Spleen (tissue), 11 donors: ENCODE results near the gene RALGDS. TPM values are rescaled to one million over a fixed set of nuclear protein-coding genes. Genes with fewer than 3 reads are reported as not detected.

Experiments
- DNase-seq: peaks from one replicate; pipeline ENCODE4 v3.0.0-alpha.2; 2020
- H3K27ac ChIP-seq, 8 donors: fragments of 200-600 bp; sonication (generic) in 7 of 8; 1 replicate in 4 of 8; 2 replicates in 4 of 8; pipeline versions ENCODE4 v1.5.0 to v1.8.0; 2016 to 2021; ENCODE audit warnings: inconsistent platforms in 4 of 8, mild to moderate bottlenecking in 4 of 8, moderate library complexity in 1 of 8
- H3K27me3 ChIP-seq, 7 donors: fragments of 200-600 bp; sonication (generic) in 6 of 7; replicated peaks in 1 of 7; 1 replicate in 4 of 7; 2 replicates in 3 of 7; pipeline versions ENCODE4 v1.5.0 to v1.8.0; 2016 to 2021; ENCODE audit warnings: inconsistent platforms in 3 of 7, mild to moderate bottlenecking in 1 of 7
- H3K36me3 ChIP-seq, 6 donors: fragments of 200-600 bp; sonication (generic) in 5 of 6; 1 replicate in 4 of 6; 2 replicates in 2 of 6; pipeline versions ENCODE4 v1.5.0 to v1.8.0; 2016 to 2021; ENCODE audit warnings: inconsistent platforms in 2 of 6
- H3K4me1 ChIP-seq, 6 donors: fragments of 200-600 bp; sonication (generic) in 5 of 6; 1 replicate in 3 of 6; 2 replicates in 3 of 6; pipeline versions ENCODE4 v1.5.0 to v1.8.0; 2016 to 2021; ENCODE audit warnings: inconsistent platforms in 3 of 6
- H3K4me3 ChIP-seq, 8 donors: fragments of 200-600 bp; sonication (generic) in 7 of 8; 1 replicate in 4 of 8; 2 replicates in 4 of 8; pipeline versions ENCODE4 v1.5.0 to v1.8.0; 2016 to 2021; ENCODE audit warnings: inconsistent platforms in 4 of 8, mild to moderate bottlenecking in 4 of 8, moderate library complexity in 2 of 8
- H3K9me3 ChIP-seq, 8 donors: fragments of 200-600 bp; sonication (generic) in 7 of 8; 1 replicate in 4 of 8; 2 replicates in 4 of 8; pipeline versions ENCODE4 v1.5.0 to v1.8.0; 2016 to 2021; ENCODE audit warnings: inconsistent platforms in 4 of 8
- CTCF ChIP-seq, 11 experiments: fragments of 200-600 bp in 7 of 11; fragments of 450-650 bp in 4 of 11; sonication (generic) in 4 of 11; IDR thresholded peaks in 8 of 11; conservative IDR thresholded peaks in 3 of 11; 1 replicate in 7 of 11; 2 replicates in 4 of 11; pipeline versions ENCODE4 v1.4.0 to v1.8.0; 2016 to 2021; ENCODE audit warnings: antibody characterized with exemption in 11 of 11, inconsistent platforms in 4 of 11, mild to moderate bottlenecking in 1 of 11
- POLR2A ChIP-seq, 3 donors: fragments of 450-650 bp; IDR thresholded peaks; one replicate each; pipeline ENCODE4 v1.5.1; 2017; ENCODE audit warnings: antibody characterized with exemption in 3 of 3, mild to moderate bottlenecking in 1 of 3
- POLR2AphosphoS5 ChIP-seq, 3 donors: sonication (generic); formaldehyde crosslinking; IDR thresholded peaks; one replicate each; pipeline ENCODE4 v1.5.1; 2017; ENCODE audit warnings: antibody characterized with exemption in 3 of 3
- WGBS, 5 donors: extraction: QIAGEN DNeasy Blood & Tissue Kit in 3 of 5; methylation state at CpG; one replicate each; pipeline versions ENCODE4 v1.1.5 to v1.1.7; 2013 to 2018; 5-methylcytosine and 5-hydroxymethylcytosine counted together
- intact Hi-C: fragments of 100-400 bp; cut with DNase I; formaldehyde crosslinking; loops from one replicate; pipeline ENCODE4 v1.15.0; 2023; ENCODE audit warnings: low total_unique reads
- polyA plus RNA-seq, 3 donors: library from polyadenylated mRNA; stranded (reverse); fragments of 200-250 nt; gene quantifications; one replicate each; pipeline ENCODE4 v1.2.1, GENCODE V29; 2013
- total RNA-seq, 7 donors: library from RNA; depleted of rRNA in 3 of 7; stranded (reverse); fragments of >200 nt in 3 of 7; fragmentation: NEBNext Ultra II Directional in 4 of 7; extraction: Animal tissue kit (Norgen Biotek cat#: 25700) in 4 of 7; gene quantifications; one replicate each; pipeline versions ENCODE4 v1.1.0 to v1.2.1, GENCODE V29; 2016 to 2021
- donor health status: healthy with polysubstance abuse.
- donor health status: DM: no; HTN: no; CAD: no; lungs with moderate emphysema.
- donor health status: DM: no; HTN: no; CAD: no.
- donor health status: Bipolar disorder and iron deficiency.
- donor health status: healthy.
- donor health status: DM: no; HTN: no; CAD: no.
- donor health status: DM: yes; HTN: yes; CAD: no.

The RALGDS gene
- total and polyA plus RNA-seq, 10 donors: 21.3 to 74.3 (median 55.8) TPM

- Histone ChIP-seq H3K27ac (peak overlapping the region in 6 of 8 donors; percentile 22 to 82 (median 70)), H3K36me3 (no peaks in the 10 kb centered on the region), H3K4me3 (no peak overlapping the region), H3K4me1 (peaks cover 26 to 87% (median 61%) of the 10 kb centered on the region in 6 donors), H3K9me3 (no peaks in the 10 kb centered on the region), H3K27me3 (no peaks in the 10 kb centered on the region)
- peak; percentile 89 for DNase-seq
- no peak for TF ChIP-seq POLR2A (IDR thresholded peaks at IDR 0.05)
- peak; percentile 37 to 62 (median 60) for TF ChIP-seq POLR2AphosphoS5 (IDR thresholded peaks at IDR 0.05)
- WGBS, 5 donors: 24 to 37% (median 34%) methylated on average over 7 to 16 of the region's 16 CpGs
- intact Hi-C loops: no loop called here
These were observed 21.0 kb upstream of the RALGDS start for GRCh38 chr9:133141833-133142595.

- intact Hi-C loops: no loop called here
- WGBS, 5 donors: 75 to 92% (median 84%) methylated on average over 12 to 14 of the region's 14 CpGs
- peak overlapping the region in 4 of 8 donors; percentile 66 to 82 (median 76) for H3K27ac ChIP-seq
These were observed 19.6 kb upstream of the RALGDS start for GRCh38 chr9:133140606-133141005.

GRCh38 chr9:133140174-133140505 is 19.1 kb upstream of the RALGDS start:
- no peak for DNase-seq
- TF ChIP-seq POLR2AphosphoS5 (IDR thresholded peaks at IDR 0.05): no peak
- no peak for TF ChIP-seq CTCF (IDR thresholded peaks at IDR 0.05 in 8 of 11, conservative IDR thresholded peaks at IDR 0.05 in 3 of 11)
- no peak for TF ChIP-seq POLR2A (IDR thresholded peaks at IDR 0.05)
- H3K9me3 ChIP-seq: no peaks in the 10 kb centered on the region
- no peaks in the 10 kb centered on the region for H3K36me3 ChIP-seq
- no peaks in the 10 kb centered on the region for H3K27me3 ChIP-seq
- intact Hi-C loops: no loop called here
- peaks cover 37 to 85% (median 68%) of the 10 kb centered on the region in 6 donors for H3K4me1 ChIP-seq
- H3K4me3 ChIP-seq: no peak overlapping the region
- H3K27ac ChIP-seq: peak overlapping the region in 2 of 8 donors; percentile 33 to 73
- 80 to 91% (median 83%) methylated on average over 4 of the region's 4 CpGs for WGBS, 5 donors

More at GRCh38 chr9:133140606-133141005, 19.6 kb upstream of the RALGDS start:
- H3K4me1 ChIP-seq: peaks cover 32 to 85% (median 66%) of the 10 kb centered on the region in 6 donors
- H3K36me3 ChIP-seq: no peaks in the 10 kb centered on the region
- no peak for DNase-seq
- no peaks in the 10 kb centered on the region for H3K27me3 ChIP-seq
- H3K9me3 ChIP-seq: no peaks in the 10 kb centered on the region
- no peak overlapping the region for H3K4me3 ChIP-seq
- no peak for TF ChIP-seq CTCF (IDR thresholded peaks at IDR 0.05 in 8 of 11, conservative IDR thresholded peaks at IDR 0.05 in 3 of 11)
- TF ChIP-seq POLR2AphosphoS5 (IDR thresholded peaks at IDR 0.05): peak in 1 of 3 donors; percentile 21

GRCh38 chr9:133139246-133140173 is 18.5 kb upstream of the RALGDS start:
- intact Hi-C loops: no loop called here
- TF ChIP-seq POLR2A (IDR thresholded peaks at IDR 0.05) (no peak), CTCF (IDR thresholded peaks at IDR 0.05 in 8 of 11, conservative IDR thresholded peaks at IDR 0.05 in 3 of 11) (no peak), POLR2AphosphoS5 (IDR thresholded peaks at IDR 0.05) (no peak)
- H3K9me3 ChIP-seq: no peaks in the 10 kb centered on the region
- no peaks in the 10 kb centered on the region for H3K27me3 ChIP-seq
- no peak overlapping the region for H3K4me3 ChIP-seq
- peak overlapping the region in 2 of 8 donors; percentile 33 to 73 for H3K27ac ChIP-seq
- H3K4me1 ChIP-seq: peaks cover 37 to 85% (median 68%) of the 10 kb centered on the region in 6 donors
- no peak for DNase-seq
- WGBS, 5 donors: 84 to 90% (median 89%) methylated on average over 11 to 24 of the region's 24 CpGs
- H3K36me3 ChIP-seq: no peaks in the 10 kb centered on the region
